ENCODE data around the gene MYOZ2. TPM values are rescaled to one million over a fixed set of nuclear protein-coding genes. Genes with fewer than 3 reads are reported as not detected.
A peak's percentile ranks its signal among the peaks of the same experiment; 100 is the strongest.

The MYOZ2 gene
- total and polyA plus RNA-seq, 2 donors (not counting 3 experiments of a cell fraction or from before 2014, with no cell fraction given): 0.11 to 0.13 TPM

GRCh38 chr4:119189638-119190037, 54.0 kb downstream of the MYOZ2 start:
- POLR2A ChIA-PET: no interaction called here
- Histone ChIP-seq H4K20me1 (replicated peaks; ENCODE audit: control insufficient read depth, extremely low read depth, insufficient read depth, low read length) (no peaks in the 10 kb centered on the region), H2AFZ (ENCODE audit: low read depth, low read length) (no peak overlapping the region), H3K79me2 (ENCODE audit: control insufficient read depth, insufficient read depth, low read length) (no peaks in the 10 kb centered on the region), H3K4me2 (ENCODE audit: insufficient read depth, low read length) (no peak overlapping the region), H3K27me3 (ENCODE audit: control insufficient read depth in 2 of 2, insufficient read depth in 2 of 2, low read length in 2 of 2) (no peaks in the 10 kb centered on the region), H3K27ac (ENCODE audit: insufficient read depth, low read depth, low read length) (no peak overlapping the region), H3K9ac (replicated peaks; ENCODE audit: extremely low read depth, insufficient read depth, low read length) (no peak overlapping the region), H3K9me3 (replicated peaks; ENCODE audit: control insufficient read depth, insufficient read depth, low read length) (no peaks in the 10 kb centered on the region), H3K4me3 (replicated peaks in 1 of 3; ENCODE audit: insufficient read depth in 1 of 3, low read depth in 1 of 3, low read length in 3 of 3) (no peak overlapping the region), H3K4me1 (ENCODE audit: control insufficient read depth, extremely low read depth, insufficient read depth, low read length) (no peaks in the 10 kb centered on the region), H3K9me1 (replicated peaks; ENCODE audit: control insufficient read depth, extremely low read depth, insufficient read depth, low read length) (no peaks in the 10 kb centered on the region), H3K36me3 (ENCODE audit: control insufficient read depth in 2 of 2, extremely low read depth in 1 of 2, insufficient read depth in 2 of 2, low read length in 2 of 2) (no peaks in the 10 kb centered on the region)
- no TSS peak for BruUV-seq (replicated peaks)
- CTCF ChIA-PET: interaction anchor here (0.8 to 1.5 kb wide), 4 partner anchors 9 to 27 kb away, joined by 3 read pairs; no protein-coding TSS in a partner anchor
- DNase-seq (ENCODE audit: low read depth, low spot score) (no peak), FAIRE-seq (no peak)
- intact Hi-C loops (cut with micrococcal nuclease): no loop called here
- TF ChIP-seq POLR2AphosphoS5 (IDR thresholded peaks at IDR 0.05; ENCODE audit: insufficient read depth, low read depth, low read length) (no peak), MYC (IDR thresholded peaks at IDR 0.05; ENCODE audit: low read depth, low read length) (no peak), GATA2 (IDR thresholded peaks at IDR 0.05; ENCODE audit: insufficient read depth, insufficient read length, low read depth, low read length) (no peak), JUN (IDR thresholded peaks at IDR 0.05; ENCODE audit: borderline replicate concordance, insufficient read depth, insufficient read length, low read depth) (no peak), EZH2 (IDR thresholded peaks at IDR 0.05; ENCODE audit: borderline replicate concordance, low read depth, low read length, severe bottlenecking) (no peak), FOS (IDR thresholded peaks at IDR 0.05; ENCODE audit: borderline replicate concordance, insufficient read depth, low read length) (no peak), MAX (IDR thresholded peaks at IDR 0.05; ENCODE audit: insufficient read depth, insufficient read length) (no peak)
- dilution Hi-C loops (cut with MboI; ENCODE audit: extremely low pct_ligation_motif_present, low sequenced_read_pairs): no loop called here

GRCh38 chr4:119190354-119190753, 54.7 kb downstream of the MYOZ2 start:
- H3K4me2 ChIP-seq (ENCODE audit: insufficient read depth, low read length): no peak overlapping the region
- BruUV-seq (replicated peaks): no TSS peak
- POLR2A ChIA-PET: no interaction called here
- DNase-seq (ENCODE audit: low read depth, low spot score) (no peak), FAIRE-seq (peak; percentile 21)
- intact Hi-C loops (cut with micrococcal nuclease): no loop called here
- TF ChIP-seq MYC (IDR thresholded peaks at IDR 0.05; ENCODE audit: low read depth, low read length) (no peak), POLR2A (IDR thresholded peaks at IDR 0.05; ENCODE audit: low read depth, low read length) (no peak), FOS (IDR thresholded peaks at IDR 0.05; ENCODE audit: borderline replicate concordance, insufficient read depth, low read length) (no peak), MAX (IDR thresholded peaks at IDR 0.05; ENCODE audit: insufficient read depth, insufficient read length) (no peak), JUN (IDR thresholded peaks at IDR 0.05; ENCODE audit: borderline replicate concordance, insufficient read depth, insufficient read length, low read depth) (no peak), GATA2 (IDR thresholded peaks at IDR 0.05; ENCODE audit: insufficient read depth, insufficient read length, low read depth, low read length) (no peak), POLR2AphosphoS5 (IDR thresholded peaks at IDR 0.05; ENCODE audit: insufficient read depth, low read depth, low read length) (no peak)
- no peaks in the 10 kb centered on the region for H3K9me3 ChIP-seq (replicated peaks; ENCODE audit: control insufficient read depth, insufficient read depth, low read length)
- H3K27me3 ChIP-seq (ENCODE audit: control insufficient read depth in 2 of 2, insufficient read depth in 2 of 2, low read length in 2 of 2): no peaks in the 10 kb centered on the region
- CTCF ChIA-PET: interaction anchor here (0.6 to 1.5 kb wide), 7 partner anchors 8 to 434 kb away, joined by 3 to 4 read pairs (median 3); no protein-coding TSS in a partner anchor
- H3K79me2 ChIP-seq (ENCODE audit: control insufficient read depth, insufficient read depth, low read length): no peaks in the 10 kb centered on the region
- no peaks in the 10 kb centered on the region for H4K20me1 ChIP-seq (replicated peaks; ENCODE audit: control insufficient read depth, extremely low read depth, insufficient read depth, low read length)
- no peak overlapping the region for H2AFZ ChIP-seq (ENCODE audit: low read depth, low read length)
- no peaks in the 10 kb centered on the region for H3K9me1 ChIP-seq (replicated peaks; ENCODE audit: control insufficient read depth, extremely low read depth, insufficient read depth, low read length)
- H3K4me3 ChIP-seq (replicated peaks in 1 of 3; ENCODE audit: insufficient read depth in 1 of 3, low read depth in 1 of 3, low read length in 3 of 3): no peak overlapping the region
- H3K36me3 ChIP-seq (ENCODE audit: control insufficient read depth in 2 of 2, extremely low read depth in 1 of 2, insufficient read depth in 2 of 2, low read length in 2 of 2): no peaks in the 10 kb centered on the region
- no peak overlapping the region for H3K9ac ChIP-seq (replicated peaks; ENCODE audit: extremely low read depth, insufficient read depth, low read length)
- H3K4me1 ChIP-seq (ENCODE audit: control insufficient read depth, extremely low read depth, insufficient read depth, low read length): no peaks in the 10 kb centered on the region
- dilution Hi-C loops (cut with MboI; ENCODE audit: extremely low pct_ligation_motif_present, low sequenced_read_pairs): no loop called here
- H3K27ac ChIP-seq (ENCODE audit: insufficient read depth, low read depth, low read length): no peak overlapping the region

Measured in endothelial cell of umbilical vein (primary cell).